OCI-LY7 (cell line): ENCODE measurements around the gene DOCK3. TPM values are rescaled to one million over a fixed set of nuclear protein-coding genes. Genes with fewer than 3 reads are reported as not detected.
"Not testable (repeated sequence)": the region's sequence is repeated elsewhere in the genome, so short reads cannot be mapped to it uniquely, and the experiment has no call there.

Source experiments
- BruUV-seq: library from RNA; stranded (reverse); fragments of 400-500 nt; replicated peaks from 2 replicates; lab custom pipeline; 2021; lab: Mats Ljungman, UMichigan
- CTCF ChIA-PET: fragments of 300-600 bp; sonication (Branson Sonifier 250); formaldehyde crosslinking; loops from one replicate; lab custom pipeline; 2022; ENCODE audit warnings: antibody characterized with exemption; ENCODE audit not compliant: unreplicated experiment; lab: Charles Lee
- POLR2A ChIA-PET: fragments of 300-600 bp; sonication (Branson Sonifier 250); formaldehyde crosslinking; loops from one replicate; lab custom pipeline; 2022; ENCODE audit warnings: antibody characterized with exemption; lab: Charles Lee
- DNase-seq: peaks from one replicate; pipeline ENCODE4 v3.0.0-alpha.2; 2015; ENCODE audit warnings: low spot score
- H2AFZ ChIP-seq: fragments of 200-600 bp; sonication (generic), shearing (Covaris generic); 2 replicates; pipeline ENCODE4 v1.6.1; 2014; ENCODE audit warnings: mild to moderate bottlenecking, antibody characterized with exemption, low read length, moderate library complexity
- H3K27ac ChIP-seq: fragments of 200-600 bp; sonication (generic); 2 replicates; pipeline ENCODE4 v1.5.1; 2014; ENCODE audit warnings: mixed run types, low read depth, mild to moderate bottlenecking, moderate library complexity, low read length, inconsistent platforms; ENCODE audit not compliant: poor library complexity, severe bottlenecking
- H3K36me3 ChIP-seq: fragments of 200-600 bp; sonication (generic); 2 replicates; pipeline ENCODE4 v1.6.1; 2014; ENCODE audit warnings: mild to moderate bottlenecking, antibody characterized with exemption, low read length, moderate library complexity, mixed read lengths; ENCODE audit not compliant: insufficient read depth
- H3K4me1 ChIP-seq: fragments of 200-600 bp; sonication (generic); 2 replicates; pipeline ENCODE4 v1.5.1; 2014; ENCODE audit warnings: mild to moderate bottlenecking, low read length; ENCODE audit not compliant: insufficient read depth, poor library complexity, severe bottlenecking
- H3K4me2 ChIP-seq: fragments of 200-600 bp; sonication (generic); 2 replicates; pipeline ENCODE4 v1.6.1; 2014; ENCODE audit warnings: mild to moderate bottlenecking, low read length
- H3K4me3 ChIP-seq: fragments of 200-600 bp; sonication (generic); 2 replicates; pipeline ENCODE4 v1.5.1; 2014; ENCODE audit warnings: mild to moderate bottlenecking, low read depth, low read length; ENCODE audit not compliant: poor library complexity, severe bottlenecking
- H3K79me2 ChIP-seq: fragments of 200-600 bp; sonication (generic); 2 replicates; pipeline ENCODE4 v1.6.1; 2016; ENCODE audit warnings: low read depth, mild to moderate bottlenecking, low read length, moderate library complexity, mixed read lengths; ENCODE audit not compliant: insufficient read depth
- H3K9me2 ChIP-seq: fragments of 200-600 bp; sonication (generic); 2 replicates; pipeline ENCODE4 v1.6.1; 2016; ENCODE audit warnings: mild to moderate bottlenecking, low read length, mixed read lengths; ENCODE audit not compliant: insufficient read depth
- H3K9me3 ChIP-seq: fragments of 200-600 bp; sonication (generic); 2 replicates; pipeline ENCODE4 v1.6.1; 2014; ENCODE audit warnings: mild to moderate bottlenecking, mixed run types, low read length, mixed read lengths
- H4K20me1 ChIP-seq: fragments of 200-600 bp; sonication (generic); 2 replicates; pipeline ENCODE4 v1.6.1; 2014; ENCODE audit warnings: mild to moderate bottlenecking, antibody characterized with exemption, low read length, moderate library complexity, mixed read lengths; ENCODE audit not compliant: insufficient read depth
- EZH2phosphoT487 ChIP-seq: fragments of 200-600 bp; sonication (generic); IDR thresholded peaks from 2 replicates; pipeline ENCODE4 v1.6.1; 2018; ENCODE audit warnings: low read depth, borderline replicate concordance, mild to moderate bottlenecking, mixed run types, antibody characterized with exemption, low read length, moderate library complexity, mixed read lengths
- intact Hi-C: fragments of 100-400 bp; cut with micrococcal nuclease; formaldehyde crosslinking; loops from one replicate; pipeline ENCODE4 v1.10.0; 2022; ENCODE audit not compliant: unreplicated experiment
- total RNA-seq, 2 experiments: library from RNA; depleted of rRNA in 1 of 2; stranded (reverse); fragments of >200 nt in 1 of 2; shearing (Covaris generic) in 1 of 2; gene quantifications; 2 replicates each; pipeline ENCODE4 v1.2.3, GENCODE V29; 2014 to 2022
- TF ChIP-seq, protein P1 (sequence below): fragments of 200-600 bp; sonication (generic); conservative IDR thresholded peaks from 2 replicates; pipeline ENCODE4 v1.5.1; 2014; ENCODE audit warnings: mild to moderate bottlenecking, antibody characterized with exemption, low read length, moderate library complexity, mixed read lengths

The DOCK3 gene
- total RNA-seq, 2 experiments from 2014 or later: not detected

DNA sequence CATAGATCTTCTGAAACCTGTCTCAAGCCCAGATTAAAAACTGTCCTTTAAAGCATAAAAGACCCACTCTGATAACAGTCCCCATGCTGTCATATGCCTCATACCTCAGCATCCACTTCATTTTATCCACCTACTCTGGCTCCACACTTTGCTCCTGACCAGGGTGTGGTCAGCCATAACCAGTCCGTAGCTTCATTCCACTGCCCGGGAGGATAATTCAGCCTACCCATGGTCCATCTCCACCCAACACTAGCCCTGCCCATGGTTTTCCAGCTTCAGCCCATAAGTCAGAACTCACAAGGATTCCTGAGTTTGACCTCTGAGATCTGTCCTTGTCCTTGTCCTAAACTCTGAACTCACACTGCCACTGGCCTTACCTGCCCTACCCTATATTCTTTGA, 448.2 kb downstream of the DOCK3 start:
- no peak for TF ChIP-seq EZH2phosphoT487
- TF ChIP-seq, protein P1, sequence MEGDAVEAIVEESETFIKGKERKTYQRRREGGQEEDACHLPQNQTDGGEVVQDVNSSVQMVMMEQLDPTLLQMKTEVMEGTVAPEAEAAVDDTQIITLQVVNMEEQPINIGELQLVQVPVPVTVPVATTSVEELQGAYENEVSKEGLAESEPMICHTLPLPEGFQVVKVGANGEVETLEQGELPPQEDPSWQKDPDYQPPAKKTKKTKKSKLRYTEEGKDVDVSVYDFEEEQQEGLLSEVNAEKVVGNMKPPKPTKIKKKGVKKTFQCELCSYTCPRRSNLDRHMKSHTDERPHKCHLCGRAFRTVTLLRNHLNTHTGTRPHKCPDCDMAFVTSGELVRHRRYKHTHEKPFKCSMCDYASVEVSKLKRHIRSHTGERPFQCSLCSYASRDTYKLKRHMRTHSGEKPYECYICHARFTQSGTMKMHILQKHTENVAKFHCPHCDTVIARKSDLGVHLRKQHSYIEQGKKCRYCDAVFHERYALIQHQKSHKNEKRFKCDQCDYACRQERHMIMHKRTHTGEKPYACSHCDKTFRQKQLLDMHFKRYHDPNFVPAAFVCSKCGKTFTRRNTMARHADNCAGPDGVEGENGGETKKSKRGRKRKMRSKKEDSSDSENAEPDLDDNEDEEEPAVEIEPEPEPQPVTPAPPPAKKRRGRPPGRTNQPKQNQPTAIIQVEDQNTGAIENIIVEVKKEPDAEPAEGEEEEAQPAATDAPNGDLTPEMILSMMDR: no peak
- Histone ChIP-seq H3K4me1 (no peaks in the 10 kb centered on the region), H3K9me2 (no peaks in the 10 kb centered on the region), H2AFZ (no peak overlapping the region), H3K36me3 (no peaks in the 10 kb centered on the region), H3K4me2 (no peak overlapping the region), H3K27ac (no peak overlapping the region), H3K9me3 (no peaks in the 10 kb centered on the region), H3K4me3 (no peak overlapping the region), H3K79me2 (no peaks in the 10 kb centered on the region), H4K20me1 (no peaks in the 10 kb centered on the region)
- no TSS peak for BruUV-seq
- intact Hi-C loops: no loop called here
- ChIA-PET CTCF (no interaction called here), POLR2A (no interaction called here)
- DNase-seq: no peak

DNA sequence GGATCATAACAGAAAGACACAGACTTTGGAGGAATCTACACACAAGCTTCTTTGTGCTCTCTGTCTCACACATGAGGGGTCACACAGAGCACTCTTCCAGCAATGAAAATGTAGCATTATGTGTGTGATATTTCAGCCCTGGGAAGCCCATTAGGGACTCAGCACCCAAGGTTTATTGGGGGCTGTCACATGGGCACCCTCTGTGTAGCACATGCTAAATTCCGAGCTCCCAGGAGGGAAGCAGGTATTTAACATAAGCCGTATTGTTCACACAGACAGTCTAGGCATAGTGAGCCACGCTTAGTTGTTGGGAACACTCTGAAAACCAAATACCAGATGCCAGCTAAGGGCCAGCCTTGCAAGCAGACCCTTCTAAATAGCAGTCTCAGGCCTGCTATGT, 448.8 kb downstream of the DOCK3 start:
- TF ChIP-seq, protein P1: no peak
- no peak for TF ChIP-seq EZH2phosphoT487
- intact Hi-C loops: no loop called here
- no peaks in the 10 kb centered on the region for H3K79me2 ChIP-seq
- no peaks in the 10 kb centered on the region for H3K9me3 ChIP-seq
- H3K4me2 ChIP-seq: no peak overlapping the region
- no peak for DNase-seq
- H4K20me1 ChIP-seq: no peaks in the 10 kb centered on the region
- no peaks in the 10 kb centered on the region for H3K9me2 ChIP-seq
- no peaks in the 10 kb centered on the region for H3K36me3 ChIP-seq
- POLR2A ChIA-PET: no interaction called here
- H3K4me1 ChIP-seq: no peaks in the 10 kb centered on the region
- CTCF ChIA-PET: no interaction called here
- H2AFZ ChIP-seq: no peak overlapping the region
- no peak overlapping the region for H3K4me3 ChIP-seq
- H3K27ac ChIP-seq: no peak overlapping the region
- no TSS peak for BruUV-seq

DNA sequence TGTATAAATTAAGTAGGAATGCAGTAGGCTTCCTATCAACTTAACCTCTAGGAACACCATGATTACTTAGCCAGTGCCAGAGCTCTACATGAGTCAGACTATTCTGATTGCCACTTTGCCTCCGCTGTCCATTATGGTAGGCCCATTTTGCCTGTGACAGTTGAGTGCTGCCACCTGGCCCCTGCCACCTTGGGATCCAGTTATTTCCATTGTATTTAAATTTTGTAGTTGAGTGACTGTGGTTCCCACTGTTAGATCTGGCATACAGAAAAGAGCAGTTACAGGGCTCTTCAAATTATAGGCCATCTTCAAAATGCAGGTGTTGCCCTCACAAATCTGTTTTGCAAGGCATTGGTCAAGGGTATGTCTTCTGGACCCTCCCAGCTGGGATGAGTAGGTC, 456.9 kb downstream of the DOCK3 start:
- intact Hi-C loops, DNase-seq, CTCF ChIA-PET, BruUV-seq, POLR2A ChIA-PET, H3K9me3 ChIP-seq, H3K79me2 ChIP-seq, H3K36me3 ChIP-seq, H3K9me2 ChIP-seq, H4K20me1 ChIP-seq, H3K4me3 ChIP-seq, H3K4me2 ChIP-seq, H2AFZ ChIP-seq, H3K4me1 ChIP-seq, H3K27ac ChIP-seq: not testable (repeated sequence)
